Nephron progenitor cell (in vitro differentiated cells): ENCODE measurements around the gene RNF157.
"Not testable (repeated sequence)": the region's sequence is repeated elsewhere in the genome, so short reads cannot be mapped to it uniquely, and the experiment has no call there.

ENCODE experiments used
- DNase-seq: peaks from one replicate; pipeline ENCODE4 v3.0.0; 2021
- H3K27ac Mint-ChIP-seq: 2 replicates; pipeline ENCODE4 v1.8.0; 2021; ENCODE audit warnings: mild to moderate bottlenecking, moderate library complexity, mixed read lengths
- H3K27me3 Mint-ChIP-seq: 2 replicates; pipeline ENCODE4 v1.8.0; 2021; ENCODE audit warnings: mild to moderate bottlenecking, low read depth, mixed read lengths; ENCODE audit not compliant: poor library complexity
- H3K36me3 Mint-ChIP-seq: 2 replicates; pipeline ENCODE4 v1.8.0; 2021; ENCODE audit warnings: low read depth, mixed read lengths
- H3K4me1 Mint-ChIP-seq: 2 replicates; pipeline ENCODE4 v1.8.0; 2021; ENCODE audit warnings: mixed read lengths
- H3K4me3 Mint-ChIP-seq: 2 replicates; pipeline ENCODE4 v1.8.0; 2021; ENCODE audit warnings: mild to moderate bottlenecking, moderate library complexity, mixed read lengths
- H3K9me3 Mint-ChIP-seq: 2 replicates; pipeline ENCODE4 v1.8.0; 2021; ENCODE audit warnings: mild to moderate bottlenecking, moderate library complexity, mixed read lengths
- TF ChIP-seq, protein P1 (sequence below): fragments of 200-600 bp; sonication (generic); IDR thresholded peaks from 2 replicates; pipeline ENCODE4 v1.5.0; 2021; ENCODE audit warnings: antibody characterized with exemption

RNF157 gene

DNA sequence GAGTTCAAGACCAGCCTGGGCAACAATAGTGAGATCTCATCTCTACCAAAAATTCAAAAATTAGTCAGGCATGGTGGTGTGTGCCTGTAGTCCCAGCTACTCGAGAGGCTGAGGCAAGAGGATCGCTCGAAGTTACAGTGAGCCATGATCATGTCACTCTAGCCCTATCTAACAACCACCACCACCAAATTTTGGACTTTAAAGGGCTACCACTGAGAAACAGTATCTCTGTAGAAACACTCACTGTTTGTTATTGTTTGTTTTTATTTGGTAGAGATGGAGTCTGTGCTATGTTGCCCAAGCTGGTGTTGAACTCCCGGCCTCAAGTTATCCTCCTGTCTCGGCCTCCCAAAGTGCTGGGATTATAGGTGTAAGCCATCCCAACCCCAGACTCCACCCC is 23.6 kb upstream of the RNF157 start:
- peaks cover 65% of the 10 kb centered on the region for H3K4me1 Mint-ChIP-seq
- TF ChIP-seq, protein P1, sequence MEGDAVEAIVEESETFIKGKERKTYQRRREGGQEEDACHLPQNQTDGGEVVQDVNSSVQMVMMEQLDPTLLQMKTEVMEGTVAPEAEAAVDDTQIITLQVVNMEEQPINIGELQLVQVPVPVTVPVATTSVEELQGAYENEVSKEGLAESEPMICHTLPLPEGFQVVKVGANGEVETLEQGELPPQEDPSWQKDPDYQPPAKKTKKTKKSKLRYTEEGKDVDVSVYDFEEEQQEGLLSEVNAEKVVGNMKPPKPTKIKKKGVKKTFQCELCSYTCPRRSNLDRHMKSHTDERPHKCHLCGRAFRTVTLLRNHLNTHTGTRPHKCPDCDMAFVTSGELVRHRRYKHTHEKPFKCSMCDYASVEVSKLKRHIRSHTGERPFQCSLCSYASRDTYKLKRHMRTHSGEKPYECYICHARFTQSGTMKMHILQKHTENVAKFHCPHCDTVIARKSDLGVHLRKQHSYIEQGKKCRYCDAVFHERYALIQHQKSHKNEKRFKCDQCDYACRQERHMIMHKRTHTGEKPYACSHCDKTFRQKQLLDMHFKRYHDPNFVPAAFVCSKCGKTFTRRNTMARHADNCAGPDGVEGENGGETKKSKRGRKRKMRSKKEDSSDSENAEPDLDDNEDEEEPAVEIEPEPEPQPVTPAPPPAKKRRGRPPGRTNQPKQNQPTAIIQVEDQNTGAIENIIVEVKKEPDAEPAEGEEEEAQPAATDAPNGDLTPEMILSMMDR = no peak
- H3K36me3 Mint-ChIP-seq = peaks cover 8% of the 10 kb centered on the region

DNA sequence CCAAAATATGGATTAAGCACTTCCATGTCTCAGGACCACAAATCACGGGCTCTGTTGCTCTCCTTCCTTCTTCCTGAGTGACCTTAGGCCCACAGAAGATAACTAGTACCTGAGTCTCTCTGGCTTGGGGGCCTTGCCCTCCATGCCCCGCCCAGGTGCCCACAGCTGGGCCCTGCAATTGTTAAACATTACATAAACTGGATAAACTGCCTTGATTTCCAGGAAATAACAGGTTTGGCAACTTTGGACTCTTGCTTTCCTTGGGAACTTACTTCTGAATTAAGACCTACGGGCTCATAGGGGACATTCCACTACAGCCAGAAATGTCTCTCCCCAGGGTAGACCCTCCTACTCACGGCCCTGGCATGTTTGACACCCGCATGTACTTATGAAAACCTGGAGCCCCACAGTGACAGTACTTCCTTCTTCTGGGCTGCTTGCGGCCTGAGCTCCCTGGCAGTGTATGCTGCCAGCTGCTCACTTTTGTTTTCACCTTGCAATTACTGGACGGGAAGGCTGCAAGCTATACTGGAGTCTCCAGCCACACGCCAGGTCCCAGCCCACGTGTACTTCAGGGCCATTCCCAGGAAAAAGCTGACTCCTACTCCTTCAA is 22.5 kb upstream of the RNF157 start:
- no peak for DNase-seq
- peaks cover 64% of the 10 kb centered on the region for H3K4me1 Mint-ChIP-seq
- peaks cover 8% of the 10 kb centered on the region for H3K27me3 Mint-ChIP-seq
- H3K9me3 Mint-ChIP-seq = peaks cover 4% of the 10 kb centered on the region
- H3K27ac Mint-ChIP-seq = no peak overlapping the region
- H3K36me3 Mint-ChIP-seq = peaks cover 3% of the 10 kb centered on the region
- TF ChIP-seq, protein P1 = no peak
- H3K4me3 Mint-ChIP-seq = no peak overlapping the region

More for the DNA sequence above, 23.6 kb upstream of the RNF157 start:
- H3K27me3 Mint-ChIP-seq = peaks cover 8% of the 10 kb centered on the region
- H3K27ac Mint-ChIP-seq = no peak overlapping the region
- no peak for DNase-seq
- no peak overlapping the region for H3K4me3 Mint-ChIP-seq
- H3K9me3 Mint-ChIP-seq = no peaks in the 10 kb centered on the region

DNA sequence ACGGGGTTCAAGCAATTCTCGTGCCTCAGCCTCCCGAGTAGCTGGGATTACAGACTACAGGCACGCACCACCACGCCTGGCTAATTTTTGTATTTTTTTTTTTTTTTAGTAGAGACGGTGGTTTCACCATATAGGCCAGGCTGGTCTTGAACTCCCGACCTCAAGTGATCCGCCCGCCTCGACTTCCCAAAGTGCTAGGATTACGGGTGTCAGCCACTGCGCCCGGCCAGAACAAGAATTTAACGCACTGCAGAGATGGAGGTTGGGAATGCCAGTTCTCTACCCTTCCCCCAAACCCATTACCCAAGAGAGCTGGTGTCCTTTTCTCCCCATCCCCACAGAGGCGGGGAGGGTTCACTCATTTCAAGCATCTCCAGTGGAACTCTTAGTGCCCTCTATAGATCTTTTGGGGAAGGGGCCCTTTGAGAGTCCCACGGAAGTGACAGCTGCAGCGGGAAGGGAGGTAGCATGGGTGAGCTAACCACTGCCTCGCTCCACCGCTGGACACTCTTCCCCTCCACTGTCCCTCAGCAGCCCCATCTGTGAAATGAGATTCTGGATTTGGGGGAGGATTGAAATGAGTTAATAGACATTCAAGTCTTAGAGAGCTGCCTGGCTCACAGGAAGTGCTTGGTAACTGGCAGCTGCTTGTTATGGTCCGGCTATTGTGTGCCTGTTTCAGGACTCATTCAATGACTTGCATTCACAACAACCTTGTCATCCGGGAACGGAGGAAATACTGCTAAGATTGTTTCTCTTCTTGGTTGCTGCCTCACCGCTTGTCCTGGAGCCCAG is 21.3 kb upstream of the RNF157 start:
- Mint-ChIP-seq H3K9me3 (peaks cover 7% of the 10 kb centered on the region), H3K36me3 (no peaks in the 10 kb centered on the region), H3K4me3 (no peak overlapping the region), H3K27ac (no peak overlapping the region), H3K27me3 (peaks cover 8% of the 10 kb centered on the region), H3K4me1 (peaks cover 64% of the 10 kb centered on the region)
- TF ChIP-seq, protein P1 = no peak
- DNase-seq = no peak

DNA sequence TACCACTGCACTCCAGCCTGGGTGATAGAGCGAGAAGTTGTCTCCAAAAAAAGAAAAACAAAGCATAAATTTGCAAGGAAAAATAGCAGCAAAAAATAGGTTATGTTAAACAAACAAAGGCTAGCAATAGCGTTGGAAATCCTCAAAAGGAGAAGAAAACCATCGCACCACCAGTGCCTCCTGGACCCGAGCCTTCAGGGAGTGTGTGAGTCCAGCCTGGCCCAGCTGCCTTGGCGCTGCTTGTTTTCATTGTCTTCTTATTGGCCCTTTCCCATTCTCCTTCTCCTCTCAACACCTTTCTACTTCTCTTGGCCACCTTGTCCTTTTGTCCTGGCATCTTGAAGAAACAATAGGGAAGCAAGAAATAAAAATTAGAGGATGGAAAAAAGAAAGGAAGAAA is 20.4 kb upstream of the RNF157 start:
- peaks cover 8% of the 10 kb centered on the region for H3K27me3 Mint-ChIP-seq
- no peaks in the 10 kb centered on the region for H3K36me3 Mint-ChIP-seq
- TF ChIP-seq, protein P1 = no peak
- peaks cover 70% of the 10 kb centered on the region for H3K4me1 Mint-ChIP-seq
- no peak for DNase-seq
- peaks cover 11% of the 10 kb centered on the region for H3K9me3 Mint-ChIP-seq
- H3K27ac Mint-ChIP-seq = no peak overlapping the region
- H3K4me3 Mint-ChIP-seq = no peak overlapping the region

DNA sequence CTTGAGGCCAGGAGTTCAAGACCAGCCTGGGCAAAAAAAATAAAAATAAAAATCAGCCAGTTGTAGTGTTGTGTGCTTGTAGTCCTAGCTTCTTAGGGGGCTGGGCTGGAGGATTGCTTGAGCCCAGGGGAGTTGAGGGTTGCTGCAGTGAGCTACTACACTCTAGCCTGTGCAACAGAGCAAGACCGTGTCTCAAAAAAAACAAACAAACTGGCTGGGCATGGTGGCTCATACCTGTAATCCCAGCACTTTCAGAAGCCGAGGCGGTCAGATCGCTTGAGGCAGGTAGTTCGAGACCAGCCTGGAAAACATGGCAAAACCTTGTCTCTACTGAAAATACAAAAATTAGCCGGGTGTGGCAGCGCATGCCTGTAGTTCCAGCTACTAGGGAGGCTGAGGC is 19.9 kb upstream of the RNF157 start:
- Mint-ChIP-seq H3K9me3 (peaks cover 11% of the 10 kb centered on the region), H3K27me3 (peaks cover 13% of the 10 kb centered on the region), H3K4me1 (peaks cover 75% of the 10 kb centered on the region), H3K36me3 (no peaks in the 10 kb centered on the region), H3K27ac (no peak overlapping the region), H3K4me3 (no peak overlapping the region)
- TF ChIP-seq, protein P1 = no peak
- DNase-seq = no peak

DNA sequence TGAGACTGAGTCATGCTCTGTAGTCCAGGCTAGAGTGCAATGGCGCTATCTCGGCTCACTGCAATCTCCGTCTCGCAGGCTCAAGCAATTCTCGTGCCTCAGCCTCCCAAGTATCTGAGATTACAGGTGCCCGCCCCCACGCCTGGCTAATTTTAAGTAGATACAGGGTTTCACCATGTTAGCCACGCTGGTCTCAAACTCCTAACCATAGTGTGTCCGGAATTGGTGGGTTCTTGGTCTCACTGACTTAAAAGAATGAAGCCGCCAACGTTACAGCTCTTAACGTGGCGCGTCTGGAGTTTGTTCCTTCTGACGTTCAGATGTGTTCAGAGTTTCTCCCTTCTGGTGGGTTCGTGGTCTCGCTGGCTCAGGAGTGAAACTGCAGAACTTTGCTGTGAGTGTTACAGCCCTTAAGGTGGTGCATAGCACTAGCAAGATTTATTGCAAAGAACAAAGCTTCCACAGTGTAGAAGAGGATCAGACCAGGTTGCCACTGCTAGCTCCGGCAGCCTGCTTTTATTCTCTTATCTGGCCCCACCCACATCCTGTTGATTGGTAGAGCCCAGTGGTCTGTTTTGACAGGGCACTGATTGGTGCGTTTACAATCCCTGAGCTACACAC is 16.2 kb upstream of the RNF157 start:
- H3K27ac Mint-ChIP-seq = peak overlapping the region; percentile 39
- not testable (repeated sequence) for DNase-seq, H3K4me3 Mint-ChIP-seq, H3K36me3 Mint-ChIP-seq
- peaks cover 74% of the 10 kb centered on the region for H3K4me1 Mint-ChIP-seq
- H3K9me3 Mint-ChIP-seq = peaks cover 11% of the 10 kb centered on the region
- peaks cover 12% of the 10 kb centered on the region for H3K27me3 Mint-ChIP-seq
